HAP-1 (cell line): Measurements from ENCODE around the gene AVEN.
A peak's percentile ranks its signal among the peaks of the same experiment; 100 is the strongest.

Experiments used
- DNase-seq, 2 experiments: peaks; one replicate each; pipeline ENCODE4 v3.0.0-alpha.2; 2016 to 2020; ENCODE audit warnings: low spot score in 2 of 2
- H3K27me3 ChIP-seq: fragments of 250-450 bp; sonication (Bioruptor Pico); 2 replicates; pipeline ENCODE4 v1.5.1; 2020; ENCODE audit warnings: low read depth, mild to moderate bottlenecking, moderate library complexity
- H3K36me3 ChIP-seq: fragments of 250-450 bp; sonication (Bioruptor Pico); replicated peaks from 2 replicates; pipeline ENCODE4 v1.5.1; 2020; ENCODE audit warnings: mild to moderate bottlenecking
- H3K4me1 ChIP-seq: fragments of 250-450 bp; sonication (Bioruptor Pico); 2 replicates; pipeline ENCODE4 v1.5.1; 2020; ENCODE audit warnings: mild to moderate bottlenecking
- H3K4me3 ChIP-seq: fragments of 250-450 bp; sonication (Bioruptor Pico); 2 replicates; pipeline ENCODE4 v1.5.1; 2020; ENCODE audit warnings: mild to moderate bottlenecking, moderate library complexity
- H3K9me3 ChIP-seq: fragments of 250-450 bp; sonication (Bioruptor Pico); 2 replicates; pipeline ENCODE4 v1.5.1; 2020; ENCODE audit warnings: mild to moderate bottlenecking, moderate library complexity
- in situ Hi-C: fragments of 300-500 bp; cut with MboI; formaldehyde crosslinking; loops from 3 replicates; pipeline ENCODE4 v1.14.3; 2020; ENCODE audit warnings: low sequenced_read_pairs, inconsistent platforms, mixed read lengths

The AVEN gene

GRCh38 chr15:34038871-34039789, at the start of gene AVEN:
Gene AVEN (minus strand): TSS chr15:34039204. CDS start chr15:34039046, 158 bp downstream.
- in situ Hi-C loops: no loop called here
- peaks cover 7% of the 10 kb centered on the region for H3K4me1 ChIP-seq
- no peaks in the 10 kb centered on the region for H3K9me3 ChIP-seq
- DNase-seq: peak; percentile 16 to 65
- no peaks in the 10 kb centered on the region for H3K27me3 ChIP-seq
- H3K4me3 ChIP-seq: peak within 1 kb of the TSS; percentile 53
- H3K36me3 ChIP-seq: no peaks in the 10 kb centered on the region

GRCh38 chr15:34085746-34086145, 46.7 kb upstream of the AVEN start:
- H3K27me3 ChIP-seq: no peaks in the 10 kb centered on the region
- H3K9me3 ChIP-seq: no peaks in the 10 kb centered on the region
- no peaks in the 10 kb centered on the region for H3K4me1 ChIP-seq
- in situ Hi-C loops: no loop called here
- H3K4me3 ChIP-seq: no peak overlapping the region
- peaks cover 39% of the 10 kb centered on the region for H3K36me3 ChIP-seq
- no peak for DNase-seq

GRCh38 chr15:34084086-34084485, 45.1 kb upstream of the AVEN start:
- H3K4me1 ChIP-seq: no peaks in the 10 kb centered on the region
- H3K27me3 ChIP-seq: no peaks in the 10 kb centered on the region
- DNase-seq: no peak
- peaks cover 29% of the 10 kb centered on the region for H3K36me3 ChIP-seq
- H3K9me3 ChIP-seq: no peaks in the 10 kb centered on the region
- in situ Hi-C loops: no loop called here
- no peak overlapping the region for H3K4me3 ChIP-seq

GRCh38 chr15:34079904-34080303, 40.9 kb upstream of the AVEN start:
- H3K4me1 ChIP-seq: no peaks in the 10 kb centered on the region
- in situ Hi-C loops: no loop called here

GRCh38 chr15:34078900-34079299, 39.9 kb upstream of the AVEN start:
- DNase-seq: no peak
- H3K4me3 ChIP-seq: no peak overlapping the region
- peaks cover under 1% of the 10 kb centered on the region for H3K36me3 ChIP-seq
- H3K9me3 ChIP-seq: no peaks in the 10 kb centered on the region
- in situ Hi-C loops: no loop called here
- no peaks in the 10 kb centered on the region for H3K27me3 ChIP-seq
- no peaks in the 10 kb centered on the region for H3K4me1 ChIP-seq

More at GRCh38 chr15:34079904-34080303, 40.9 kb upstream of the AVEN start:
- Histone ChIP-seq H3K9me3 (no peaks in the 10 kb centered on the region), H3K36me3 (peaks cover 6% of the 10 kb centered on the region), H3K27me3 (no peaks in the 10 kb centered on the region), H3K4me3 (no peak overlapping the region)
- no peak for DNase-seq

GRCh38 chr15:34076785-34077184, 37.8 kb upstream of the AVEN start:
- Histone ChIP-seq H3K36me3 (no peaks in the 10 kb centered on the region), H3K27me3 (no peaks in the 10 kb centered on the region), H3K4me1 (no peaks in the 10 kb centered on the region), H3K4me3 (no peak overlapping the region), H3K9me3 (no peaks in the 10 kb centered on the region)
- no peak for DNase-seq
- in situ Hi-C loops: no loop called here

- Histone ChIP-seq H3K27me3 (no peaks in the 10 kb centered on the region), H3K36me3 (no peaks in the 10 kb centered on the region), H3K4me3 (no peak overlapping the region), H3K9me3 (no peaks in the 10 kb centered on the region), H3K4me1 (no peaks in the 10 kb centered on the region)
- in situ Hi-C loops: loop anchor here (25.0 kb wide), 2 partner anchors 517 to 842 kb away; partner anchors contain the start of gene GOLGA8B
- peak in 1 of 2 experiments; percentile 26 for DNase-seq
Measured at GRCh38 chr15:34070003-34070402, 31.0 kb upstream of the AVEN start.

- no peaks in the 10 kb centered on the region for H3K36me3 ChIP-seq
- H3K27me3 ChIP-seq: no peaks in the 10 kb centered on the region
- H3K9me3 ChIP-seq: no peaks in the 10 kb centered on the region
- in situ Hi-C loops: loop anchor here (25.0 kb wide), 2 partner anchors 521 to 846 kb away; partner anchors contain the start of gene GOLGA8B
- no peaks in the 10 kb centered on the region for H3K4me1 ChIP-seq
- DNase-seq: no peak
- H3K4me3 ChIP-seq: no peak overlapping the region
Measured at GRCh38 chr15:34065941-34066340, 26.9 kb upstream of the AVEN start.

- H3K4me3 ChIP-seq: no peak overlapping the region
- DNase-seq: no peak
Measured at GRCh38 chr15:34065261-34065660, 26.3 kb upstream of the AVEN start.

GRCh38 chr15:34064438-34064837, 25.4 kb upstream of the AVEN start:
- no peaks in the 10 kb centered on the region for H3K36me3 ChIP-seq
- no peak for DNase-seq
- no peaks in the 10 kb centered on the region for H3K27me3 ChIP-seq
- H3K4me3 ChIP-seq: no peak overlapping the region
- in situ Hi-C loops: loop anchor here (25.0 kb wide), 2 partner anchors 523 to 848 kb away; partner anchors contain the start of gene GOLGA8B
- H3K4me1 ChIP-seq: no peaks in the 10 kb centered on the region
- no peaks in the 10 kb centered on the region for H3K9me3 ChIP-seq

More at GRCh38 chr15:34065261-34065660, 26.3 kb upstream of the AVEN start:
- Histone ChIP-seq H3K27me3 (no peaks in the 10 kb centered on the region), H3K9me3 (no peaks in the 10 kb centered on the region), H3K36me3 (no peaks in the 10 kb centered on the region), H3K4me1 (no peaks in the 10 kb centered on the region)
- in situ Hi-C loops: loop anchor here (25.0 kb wide), 2 partner anchors 522 to 847 kb away; partner anchors contain the start of gene GOLGA8B

- no peaks in the 10 kb centered on the region for H3K27me3 ChIP-seq
- no peak overlapping the region for H3K4me3 ChIP-seq
- no peaks in the 10 kb centered on the region for H3K36me3 ChIP-seq
- no peaks in the 10 kb centered on the region for H3K4me1 ChIP-seq
- DNase-seq: no peak
- in situ Hi-C loops: loop anchor here (25.0 kb wide), 2 partner anchors 527 to 852 kb away; partner anchors contain the start of gene GOLGA8B
- no peaks in the 10 kb centered on the region for H3K9me3 ChIP-seq
Measured at GRCh38 chr15:34059946-34060345, 20.9 kb upstream of the AVEN start.

- Histone ChIP-seq H3K4me3 (no peak overlapping the region), H3K4me1 (no peaks in the 10 kb centered on the region), H3K9me3 (no peaks in the 10 kb centered on the region), H3K27me3 (no peaks in the 10 kb centered on the region), H3K36me3 (no peaks in the 10 kb centered on the region)
- in situ Hi-C loops: loop anchor here (25.0 kb wide), 2 partner anchors 528 to 853 kb away; partner anchors contain the start of gene GOLGA8B
- DNase-seq: no peak
Measured at GRCh38 chr15:34059476-34059875, 20.5 kb upstream of the AVEN start.

GRCh38 chr15:34056911-34057310, 17.9 kb upstream of the AVEN start:
- Histone ChIP-seq H3K9me3 (peaks cover 1% of the 10 kb centered on the region; the same call in 1 of the 2 replicates), H3K4me1 (no peaks in the 10 kb centered on the region), H3K36me3 (no peaks in the 10 kb centered on the region), H3K27me3 (no peaks in the 10 kb centered on the region), H3K4me3 (no peak overlapping the region)
- no peak for DNase-seq
- in situ Hi-C loops: loop anchor here (25.0 kb wide), 2 partner anchors 530 to 855 kb away; partner anchors contain the start of gene GOLGA8B
